ENCODE results near the gene RHOXF1.

- TF ChIP-seq CTCF (IDR thresholded peaks at IDR 0.05) (no peak), POLR2A (IDR thresholded peaks at IDR 0.05) (no peak), POLR2AphosphoS5 (IDR thresholded peaks at IDR 0.05) (no peak)
These were observed 9.7 kb upstream of the RHOXF1 start for GRCh38 chrX:120125444-120125843.
